Measurements from ENCODE around the gene CXorf38.

DNA sequence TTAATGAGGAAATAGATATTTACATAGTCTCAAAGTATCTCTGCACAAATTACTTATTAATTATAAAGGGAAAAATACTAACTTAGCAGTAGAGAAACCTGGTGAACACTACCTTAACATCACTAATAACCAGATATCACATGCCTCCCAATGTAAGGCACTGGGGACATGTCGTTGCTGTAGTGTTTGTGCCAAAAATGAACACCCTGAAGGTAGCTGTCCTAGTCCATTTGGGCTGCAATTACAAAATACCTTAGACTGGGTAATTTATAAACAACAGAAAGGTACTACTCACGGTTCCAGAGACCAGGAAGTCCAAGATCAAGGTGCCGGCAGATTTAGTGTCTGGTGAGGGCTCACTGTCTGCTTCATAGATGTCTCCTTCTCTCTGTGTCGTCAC lies 34.9 kb downstream of the CXorf38 start:
- TF ChIP-seq, protein P1, sequence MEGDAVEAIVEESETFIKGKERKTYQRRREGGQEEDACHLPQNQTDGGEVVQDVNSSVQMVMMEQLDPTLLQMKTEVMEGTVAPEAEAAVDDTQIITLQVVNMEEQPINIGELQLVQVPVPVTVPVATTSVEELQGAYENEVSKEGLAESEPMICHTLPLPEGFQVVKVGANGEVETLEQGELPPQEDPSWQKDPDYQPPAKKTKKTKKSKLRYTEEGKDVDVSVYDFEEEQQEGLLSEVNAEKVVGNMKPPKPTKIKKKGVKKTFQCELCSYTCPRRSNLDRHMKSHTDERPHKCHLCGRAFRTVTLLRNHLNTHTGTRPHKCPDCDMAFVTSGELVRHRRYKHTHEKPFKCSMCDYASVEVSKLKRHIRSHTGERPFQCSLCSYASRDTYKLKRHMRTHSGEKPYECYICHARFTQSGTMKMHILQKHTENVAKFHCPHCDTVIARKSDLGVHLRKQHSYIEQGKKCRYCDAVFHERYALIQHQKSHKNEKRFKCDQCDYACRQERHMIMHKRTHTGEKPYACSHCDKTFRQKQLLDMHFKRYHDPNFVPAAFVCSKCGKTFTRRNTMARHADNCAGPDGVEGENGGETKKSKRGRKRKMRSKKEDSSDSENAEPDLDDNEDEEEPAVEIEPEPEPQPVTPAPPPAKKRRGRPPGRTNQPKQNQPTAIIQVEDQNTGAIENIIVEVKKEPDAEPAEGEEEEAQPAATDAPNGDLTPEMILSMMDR (IDR thresholded peaks at IDR 0.05; ENCODE audit: insufficient read depth, low read length), result no peak
- TF ChIP-seq GABPA (IDR thresholded peaks at IDR 0.05; ENCODE audit: low read depth), result no peak
- no peak for TF ChIP-seq SPI1 (IDR thresholded peaks at IDR 0.05; ENCODE audit: borderline replicate concordance, low read depth)

Measured in HL-60 (cell line).